Kidney capillary endothelial cell (primary cell): ENCODE data around the gene IL15RA.

ENCODE experiments used
- DNase-seq: peaks from one replicate; pipeline ENCODE4 v3.0.0-alpha.2; 2018; ENCODE audit warnings: low spot score

Gene IL15RA, protein sequence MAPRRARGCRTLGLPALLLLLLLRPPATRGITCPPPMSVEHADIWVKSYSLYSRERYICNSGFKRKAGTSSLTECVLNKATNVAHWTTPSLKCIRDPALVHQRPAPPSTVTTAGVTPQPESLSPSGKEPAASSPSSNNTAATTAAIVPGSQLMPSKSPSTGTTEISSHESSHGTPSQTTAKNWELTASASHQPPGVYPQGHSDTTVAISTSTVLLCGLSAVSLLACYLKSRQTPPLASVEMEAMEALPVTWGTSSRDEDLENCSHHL

GRCh38 chr10:5977471-5978229 is at the start of gene IL15RA:
TSS of gene IL15RA (minus strand) at chr10:5977543. CDS start at chr10:5977492, 51 bp downstream.
- DNase-seq, result peak; percentile 56

DNA sequence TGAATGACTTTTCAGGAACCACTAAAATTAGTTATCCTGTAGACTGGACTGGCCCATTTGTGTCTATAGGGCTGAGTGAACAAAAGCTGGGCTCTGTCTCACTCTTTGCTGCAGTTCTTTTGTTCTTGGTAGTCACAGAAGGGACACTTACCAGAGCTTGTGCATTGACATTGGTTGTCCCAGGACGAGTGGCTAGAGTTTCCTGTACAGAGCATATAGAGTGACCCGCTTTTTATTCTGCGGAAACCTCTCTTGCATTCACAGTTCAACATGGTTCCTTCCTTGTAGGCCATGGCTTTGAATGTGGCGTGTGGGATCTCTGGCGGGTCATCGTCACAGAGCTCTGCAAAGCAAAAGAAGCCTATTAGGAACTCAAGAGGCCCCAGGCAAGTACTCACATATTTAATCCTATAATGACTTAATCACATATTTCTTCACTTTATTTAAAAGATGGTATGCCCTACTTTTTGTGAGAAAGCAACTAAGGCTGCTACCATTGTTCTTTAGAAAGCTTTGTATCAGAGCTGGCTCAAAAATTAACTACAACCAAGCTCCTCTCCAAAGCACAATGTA is 48.4 kb upstream of the IL15RA start:
- no peak for DNase-seq

GRCh38 chr10:6024334-6024682 is 47.0 kb upstream of the IL15RA start:
- no peak for DNase-seq

GRCh38 chr10:6023661-6024333 is 46.5 kb upstream of the IL15RA start:
- no peak for DNase-seq

- no peak for DNase-seq
Observed at GRCh38 chr10:6022660-6023059, 45.3 kb upstream of the IL15RA start.

DNA sequence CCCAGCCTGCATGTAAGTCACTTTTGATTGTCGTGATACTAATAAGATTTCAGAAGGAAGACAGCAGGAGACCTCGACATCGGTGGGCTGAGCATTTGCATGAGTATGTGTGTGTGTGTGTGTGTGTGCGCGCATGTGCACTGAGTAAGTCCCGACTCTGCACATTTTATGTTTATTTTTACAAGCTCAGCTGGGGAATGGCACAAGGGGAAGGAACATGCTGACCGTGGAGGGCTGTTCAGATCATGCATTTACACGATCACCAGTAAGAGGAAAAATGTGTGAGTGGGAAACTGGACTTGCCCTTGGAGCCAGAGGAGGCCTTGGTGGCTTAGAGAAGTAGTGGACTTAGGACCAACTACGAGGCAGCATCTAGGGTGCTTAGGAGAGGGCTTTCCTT is 43.5 kb upstream of the IL15RA start:
- no peak for DNase-seq

- no peak for DNase-seq
Observed at GRCh38 chr10:6019796-6020195, 42.5 kb upstream of the IL15RA start.

- DNase-seq, result no peak
Observed at GRCh38 chr10:6019010-6019782, 41.9 kb upstream of the IL15RA start.

- no peak for DNase-seq
Observed at GRCh38 chr10:6018422-6018821, 41.1 kb upstream of the IL15RA start.

GRCh38 chr10:6017781-6018354 is 40.5 kb upstream of the IL15RA start:
- no peak for DNase-seq

DNA sequence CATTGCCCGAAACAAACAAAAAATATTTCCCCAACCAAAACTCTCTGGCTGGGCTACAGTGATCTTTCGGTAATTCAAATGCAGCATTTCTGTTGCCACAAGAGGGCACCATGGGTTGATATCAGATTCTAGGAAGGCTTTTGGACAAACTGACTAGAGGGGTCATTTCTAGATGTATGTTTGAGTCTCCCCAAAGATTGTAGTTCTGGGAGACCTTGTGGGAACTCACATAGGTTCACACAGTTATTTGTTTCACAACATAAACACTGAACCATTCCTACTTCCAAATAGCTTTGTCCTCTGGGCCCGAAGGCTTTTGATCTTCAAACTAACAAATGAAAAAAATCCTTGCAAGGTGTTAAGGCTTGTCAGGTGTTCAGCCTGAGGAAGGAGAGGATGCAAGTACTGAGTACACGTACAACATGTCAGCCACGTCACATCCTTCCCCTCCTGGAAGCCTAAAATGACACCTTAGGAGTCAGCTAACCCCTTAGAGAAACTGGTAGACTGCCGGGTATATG is 37.0 kb upstream of the IL15RA start:
- peak; percentile 35 for DNase-seq

DNA sequence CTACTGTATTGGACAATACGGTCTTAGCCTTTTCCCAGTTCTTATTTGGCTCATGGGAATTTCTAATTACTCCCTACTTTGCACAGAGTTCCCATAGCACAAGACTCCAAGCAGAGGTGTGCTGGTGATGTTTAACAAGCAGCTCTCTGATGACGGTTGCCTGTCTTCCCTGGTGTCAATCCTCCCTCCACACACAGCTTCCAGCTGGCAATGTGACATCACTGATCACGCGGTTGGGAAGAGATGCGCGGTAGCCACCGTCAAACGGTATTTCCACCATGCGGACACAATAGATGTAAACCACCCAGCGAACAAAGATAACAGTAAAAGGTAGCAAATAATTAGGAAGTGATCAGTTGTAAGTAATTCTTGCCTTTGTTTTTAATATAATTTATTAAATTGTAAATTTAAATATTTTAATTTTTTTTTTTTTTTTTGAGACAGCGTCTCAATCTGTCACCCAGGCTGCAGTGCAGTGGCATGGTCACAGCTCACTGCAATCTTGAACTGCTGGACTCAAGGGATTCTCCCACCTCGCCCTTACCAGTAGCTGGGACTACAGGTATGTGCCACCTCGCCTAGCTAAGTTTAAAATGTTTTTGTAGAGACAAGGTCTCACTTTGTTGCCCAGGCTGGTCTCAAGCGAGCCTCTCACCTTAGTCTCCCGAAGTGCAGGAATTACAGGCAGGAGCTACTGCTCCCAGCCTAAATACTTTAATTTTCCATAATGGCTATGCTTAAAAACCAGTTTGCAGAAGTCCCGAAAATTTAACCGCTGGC is 36.3 kb upstream of the IL15RA start:
- no peak for DNase-seq

DNA sequence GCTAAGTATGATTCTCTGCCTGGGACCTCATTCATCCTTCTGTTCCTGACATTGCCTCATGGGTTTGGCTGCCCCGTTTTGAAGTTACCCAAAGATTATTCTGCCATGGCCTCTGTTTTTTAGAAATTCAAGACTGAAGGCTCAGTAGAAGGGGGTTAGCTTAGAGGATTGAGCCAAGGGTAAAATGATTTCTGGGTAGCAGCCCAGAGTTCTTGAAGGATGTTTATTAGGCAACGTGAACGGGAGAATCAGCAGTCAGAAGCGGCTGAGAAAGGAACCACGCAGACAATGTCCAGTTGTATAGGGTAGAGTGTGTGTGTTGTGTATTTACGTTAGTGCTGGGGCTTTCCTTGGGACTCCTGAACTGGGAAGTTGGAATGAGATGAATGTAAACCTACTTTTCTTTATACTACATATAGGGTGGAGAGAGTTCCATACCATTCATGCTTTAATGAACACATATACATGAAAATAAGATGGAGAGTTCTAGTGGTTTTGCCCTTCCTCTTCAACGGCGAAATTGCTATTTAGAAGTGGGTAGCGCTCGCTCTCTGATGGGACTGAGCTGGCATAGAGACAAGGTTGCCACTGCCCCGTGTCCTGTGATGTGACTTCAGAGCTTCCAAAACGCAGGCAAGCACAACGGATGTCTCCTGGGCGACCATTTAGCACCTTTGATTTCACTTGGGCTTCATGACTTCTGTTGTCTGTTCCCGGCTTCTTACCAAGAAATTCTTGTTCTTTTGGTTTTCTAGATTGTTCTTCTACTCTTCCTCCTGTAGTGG is 35.0 kb upstream of the IL15RA start:
- no peak for DNase-seq

GRCh38 chr10:6011558-6011957 is 34.2 kb upstream of the IL15RA start:
- DNase-seq, result no peak

- DNase-seq, result no peak
Observed at GRCh38 chr10:6010569-6010968, 33.2 kb upstream of the IL15RA start.

- no peak for DNase-seq
Observed at GRCh38 chr10:6009961-6010360, 32.6 kb upstream of the IL15RA start.

DNA sequence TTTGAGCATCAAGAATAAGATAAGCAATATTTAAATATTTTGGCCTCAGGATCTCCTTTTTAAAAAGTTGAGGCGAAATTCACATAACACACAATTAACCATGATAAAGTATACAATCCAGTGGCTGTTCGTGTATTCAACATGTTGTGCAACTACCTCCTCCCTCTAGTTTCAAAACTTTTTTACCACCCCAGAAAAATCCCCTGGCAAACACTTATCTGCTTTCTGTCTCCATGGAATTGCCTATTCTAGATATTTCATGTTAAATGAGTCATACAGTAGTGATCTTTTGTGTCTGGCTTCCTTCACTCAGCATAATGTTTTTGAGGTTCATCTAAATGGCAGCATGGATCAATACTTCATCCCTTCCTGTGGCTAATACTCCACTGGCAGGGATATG is 31.8 kb upstream of the IL15RA start:
- DNase-seq, result no peak

GRCh38 chr10:6008497-6009142 is 31.3 kb upstream of the IL15RA start:
- DNase-seq, result no peak

GRCh38 chr10:6006991-6007390 is 29.6 kb upstream of the IL15RA start:
- no peak for DNase-seq
